Endothelial cell of umbilical vein (primary cell): ENCODE data around the gene LPP. TPM values are rescaled to one million over a fixed set of nuclear protein-coding genes. Genes with fewer than 3 reads are reported as not detected.

Experiments
- BruUV-seq: library from RNA; stranded (reverse); fragments of 400-500 nt; replicated peaks from 2 replicates; lab custom pipeline; 2021; lab: Mats Ljungman, UMichigan
- CTCF ChIA-PET: fragments of 300-600, 350-600 bp; sonication (Branson Sonifier 250); formaldehyde crosslinking; loops from one replicate; lab custom pipeline; 2021; ENCODE audit warnings: antibody characterized with exemption, inconsistent platforms; lab: Charles Lee
- POLR2A ChIA-PET: fragments of 300-600, 350-600 bp; sonication (Branson Sonifier 250); formaldehyde crosslinking; loops from one replicate; lab custom pipeline; 2021; ENCODE audit warnings: antibody characterized with exemption, inconsistent platforms; lab: Charles Lee
- DNase-seq: peaks from one replicate; pipeline ENCODE4 v3.0.0-alpha.2; 2011; ENCODE audit warnings: low read depth, low spot score
- FAIRE-seq: peaks from 2 replicates; lab custom pipeline; 2011; peaks lifted over from hg19 to GRCh38; lab: Jason Lieb, UNC
- H2AFZ ChIP-seq: 2 replicates; pipeline ENCODE4 v1.6.0; 2012; ENCODE audit warnings: low read depth, low read length, control low read depth, inconsistent platforms
- H3K27ac ChIP-seq: 2 replicates; pipeline ENCODE4 v1.5.1; 2011; ENCODE audit warnings: low read depth, mild to moderate bottlenecking, control low read depth, low read length, moderate library complexity; ENCODE audit not compliant: insufficient read depth
- H3K27me3 ChIP-seq, 2 experiments: 2 replicates each; pipeline versions ENCODE4 v1.6.0 to v1.6.1; 2011; ENCODE audit warnings: low read length in 2 of 2, mixed read lengths in 1 of 2; ENCODE audit not compliant: control insufficient read depth in 2 of 2, insufficient read depth in 2 of 2
- H3K36me3 ChIP-seq, 2 experiments: 2 replicates in 1 of 2; 3 replicates in 1 of 2; pipeline ENCODE4 v1.5.1; 2011; ENCODE audit warnings: low read length in 2 of 2, mild to moderate bottlenecking in 1 of 2, moderate library complexity in 1 of 2; ENCODE audit not compliant: control insufficient read depth in 2 of 2, insufficient read depth in 2 of 2; ENCODE audit errors: extremely low read depth in 1 of 2
- H3K4me1 ChIP-seq: 3 replicates; pipeline ENCODE4 v1.5.1; 2011; ENCODE audit warnings: mild to moderate bottlenecking, low read length; ENCODE audit not compliant: control insufficient read depth, insufficient read depth; ENCODE audit errors: extremely low read depth
- H3K4me2 ChIP-seq: 2 replicates; pipeline ENCODE4 v1.6.1; 2011; ENCODE audit warnings: low read length, control low read depth, mixed read lengths; ENCODE audit not compliant: insufficient read depth
- H3K4me3 ChIP-seq, 3 experiments: fragments of 200-600 bp in 1 of 3; sonication (generic), shearing (Covaris generic) in 1 of 3; replicated peaks in 1 of 3; 2 replicates each; pipeline ENCODE4 v1.5.1; 2011 to 2016; ENCODE audit warnings: control low read depth in 3 of 3, low read length in 3 of 3, mild to moderate bottlenecking in 2 of 3, inconsistent platforms in 1 of 3, low read depth in 1 of 3, moderate library complexity in 1 of 3; ENCODE audit not compliant: insufficient read depth in 1 of 3
- H3K79me2 ChIP-seq: 2 replicates; pipeline ENCODE4 v1.6.0; 2012; ENCODE audit warnings: low read length, inconsistent platforms; ENCODE audit not compliant: control insufficient read depth, insufficient read depth
- H3K9ac ChIP-seq: replicated peaks from 2 replicates; pipeline ENCODE3; 2011; ENCODE audit warnings: low read length, control low read depth; ENCODE audit not compliant: insufficient read depth; ENCODE audit errors: extremely low read depth
- H3K9me1 ChIP-seq: replicated peaks from 3 replicates; pipeline ENCODE4 v1.6.0; 2011; ENCODE audit warnings: mild to moderate bottlenecking, low read length; ENCODE audit not compliant: control insufficient read depth, insufficient read depth; ENCODE audit errors: extremely low read depth
- H3K9me3 ChIP-seq: replicated peaks from 2 replicates; pipeline ENCODE4 v1.5.1; 2012; ENCODE audit warnings: low read length, inconsistent platforms; ENCODE audit not compliant: control insufficient read depth, insufficient read depth
- H4K20me1 ChIP-seq: replicated peaks from 2 replicates; pipeline ENCODE3; 2011; ENCODE audit warnings: mild to moderate bottlenecking, low read length; ENCODE audit not compliant: control insufficient read depth, insufficient read depth; ENCODE audit errors: extremely low read depth
- EZH2 ChIP-seq: IDR thresholded peaks from 2 replicates; pipeline ENCODE4 v1.6.1; 2012; ENCODE audit warnings: borderline replicate concordance, low read depth, mild to moderate bottlenecking, moderate library complexity, low read length, inconsistent platforms; ENCODE audit not compliant: severe bottlenecking
- FOS ChIP-seq: IDR thresholded peaks from 2 replicates; pipeline ENCODE4 v1.6.1; 2011; ENCODE audit warnings: mild to moderate bottlenecking, low read length, moderate library complexity, borderline replicate concordance; ENCODE audit not compliant: insufficient read depth
- GATA2 ChIP-seq: IDR thresholded peaks from 2 replicates; pipeline ENCODE4 v1.7.0; 2011; ENCODE audit warnings: low read depth, mild to moderate bottlenecking, moderate library complexity, mixed read lengths, low read length; ENCODE audit not compliant: insufficient read length, insufficient read depth
- JUN ChIP-seq: IDR thresholded peaks from 2 replicates; pipeline ENCODE4 v1.6.1; 2011; ENCODE audit warnings: borderline replicate concordance, low read depth; ENCODE audit not compliant: insufficient read length, insufficient read depth
- MAX ChIP-seq: IDR thresholded peaks from 2 replicates; pipeline ENCODE4 v1.6.1; 2011; ENCODE audit not compliant: insufficient read depth, insufficient read length
- MYC ChIP-seq: IDR thresholded peaks from one replicate; pipeline ENCODE4 v1.6.1; 2011; ENCODE audit warnings: mild to moderate bottlenecking, low read depth, low read length
- POLR2A ChIP-seq: IDR thresholded peaks from 2 replicates; pipeline ENCODE4 v1.6.1; 2012; ENCODE audit warnings: low read depth, mild to moderate bottlenecking, control low read depth, low read length
- POLR2AphosphoS5 ChIP-seq: IDR thresholded peaks from 2 replicates; pipeline ENCODE4 v1.6.1; 2012; ENCODE audit warnings: low read depth, mild to moderate bottlenecking, control low read depth, low read length, moderate library complexity; ENCODE audit not compliant: insufficient read depth
- dilution Hi-C: fragments of 300-500 bp; cut with MboI; formaldehyde crosslinking; loops from one replicate; pipeline ENCODE4 v1.15.0; 2019; ENCODE audit warnings: low sequenced_read_pairs; ENCODE audit not compliant: extremely low pct_ligation_motif_present
- intact Hi-C: fragments of 100-400 bp; cut with micrococcal nuclease; formaldehyde crosslinking; loops from one replicate; pipeline ENCODE4 v1.10.0; 2022
- polyA plus RNA-seq, 4 experiments: library from polyadenylated mRNA; depleted of rRNA in 3 of 4; stranded (reverse) in 3 of 4; unstranded in 1 of 4; fragments of >200 nt; gene quantifications; 2 replicates each; pipeline versions ENCODE4 v1.2.1 to v1.2.3, GENCODE V29; 2011 to 2012; ENCODE audit warnings: missing spikeins in 1 of 4
- total RNA-seq: library from RNA; stranded (reverse); gene quantifications from 2 replicates; pipeline ENCODE4 v1.2.3, GENCODE V29; 2021
- TF ChIP-seq, protein P1 (sequence below), 2 donors: IDR thresholded peaks; 1 replicate in 1 of 2; 2 replicates in 1 of 2; pipeline ENCODE4 v1.5.1; 2011; ENCODE audit warnings: low read length in 2 of 2, mild to moderate bottlenecking in 2 of 2, moderate library complexity in 2 of 2, control low read depth in 1 of 2, inconsistent platforms in 1 of 2, low read depth in 1 of 2; ENCODE audit not compliant: insufficient read depth in 1 of 2; ENCODE audit errors: extremely low read depth in 1 of 2

LPP gene
- total and polyA plus RNA-seq, 2 donors (not counting 3 experiments of a cell fraction or from before 2014, with no cell fraction given): 16.9 to 153 TPM

- ChIA-PET POLR2A (no interaction called here), CTCF (interaction anchor here (1.0 to 2.0 kb wide), 4 partner anchors 9 to 966 kb away, joined by 3 to 5 read pairs (median 4); no protein-coding TSS in a partner anchor)
- Histone ChIP-seq H3K4me2 (no peak overlapping the region), H3K9ac (no peak overlapping the region), H3K79me2 (no peaks in the 10 kb centered on the region), H3K27me3 (no peaks in the 10 kb centered on the region), H2AFZ (no peak overlapping the region), H3K4me3 (no peak overlapping the region), H4K20me1 (no peaks in the 10 kb centered on the region), H3K9me3 (no peaks in the 10 kb centered on the region), H3K36me3 (no peaks in the 10 kb centered on the region), H3K9me1 (no peaks in the 10 kb centered on the region), H3K27ac (no peak overlapping the region), H3K4me1 (peaks cover 18% of the 10 kb centered on the region)
- dilution Hi-C loops (no loop called here), intact Hi-C loops (loop anchor here (2.0 kb wide), 1 partner anchor 961 kb away; the partner anchor contains the start of gene BCL6)
- no TSS peak for BruUV-seq
- FAIRE-seq (no peak), DNase-seq (no peak)
- no peak for TF ChIP-seq FOS
- TF ChIP-seq POLR2A: no peak
- TF ChIP-seq JUN: no peak
- TF ChIP-seq, protein P1, sequence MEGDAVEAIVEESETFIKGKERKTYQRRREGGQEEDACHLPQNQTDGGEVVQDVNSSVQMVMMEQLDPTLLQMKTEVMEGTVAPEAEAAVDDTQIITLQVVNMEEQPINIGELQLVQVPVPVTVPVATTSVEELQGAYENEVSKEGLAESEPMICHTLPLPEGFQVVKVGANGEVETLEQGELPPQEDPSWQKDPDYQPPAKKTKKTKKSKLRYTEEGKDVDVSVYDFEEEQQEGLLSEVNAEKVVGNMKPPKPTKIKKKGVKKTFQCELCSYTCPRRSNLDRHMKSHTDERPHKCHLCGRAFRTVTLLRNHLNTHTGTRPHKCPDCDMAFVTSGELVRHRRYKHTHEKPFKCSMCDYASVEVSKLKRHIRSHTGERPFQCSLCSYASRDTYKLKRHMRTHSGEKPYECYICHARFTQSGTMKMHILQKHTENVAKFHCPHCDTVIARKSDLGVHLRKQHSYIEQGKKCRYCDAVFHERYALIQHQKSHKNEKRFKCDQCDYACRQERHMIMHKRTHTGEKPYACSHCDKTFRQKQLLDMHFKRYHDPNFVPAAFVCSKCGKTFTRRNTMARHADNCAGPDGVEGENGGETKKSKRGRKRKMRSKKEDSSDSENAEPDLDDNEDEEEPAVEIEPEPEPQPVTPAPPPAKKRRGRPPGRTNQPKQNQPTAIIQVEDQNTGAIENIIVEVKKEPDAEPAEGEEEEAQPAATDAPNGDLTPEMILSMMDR (IDR thresholded peaks at IDR 0.05; ENCODE audit: extremely low read depth in 1 of 2, insufficient read depth in 1 of 2, low read depth in 1 of 2, low read length in 2 of 2): no peak
- TF ChIP-seq MYC: no peak
- no peak for TF ChIP-seq POLR2AphosphoS5
- no peak for TF ChIP-seq GATA2
- no peak for TF ChIP-seq EZH2
- no peak for TF ChIP-seq MAX
Observed at GRCh38 chr3:188706176-188706575, 552.2 kb downstream of the LPP start.
